Parathyroid adenoma (tissue), 2 donors: Measurements from ENCODE around the gene RLN2.
"Not testable (repeated sequence)": the region's sequence is repeated elsewhere in the genome, so short reads cannot be mapped to it uniquely, and the experiment has no call there.

ENCODE experiments used
- H2AFZ ChIP-seq: fragments of 300-600 bp; sonication (generic); one replicate; pipeline ENCODE4 v1.7.0; 2017; ENCODE audit warnings: antibody characterized with exemption, mild to moderate bottlenecking
- H3K27ac ChIP-seq: fragments of 300-600 bp; sonication (generic); one replicate; pipeline ENCODE4 v1.7.0; 2017
- H3K27me3 ChIP-seq: fragments of 300-600 bp; sonication (generic); one replicate; pipeline ENCODE4 v1.7.0; 2017; ENCODE audit warnings: low read length; ENCODE audit not compliant: control insufficient read depth, insufficient read depth
- H3K36me3 ChIP-seq: fragments of 300-600 bp; sonication (generic); one replicate; pipeline ENCODE4 v1.7.0; 2017; ENCODE audit warnings: low read length; ENCODE audit not compliant: control insufficient read depth, insufficient read depth
- H3K4me1 ChIP-seq: fragments of 300-600 bp; sonication (generic); one replicate; pipeline ENCODE4 v1.7.0; 2017; ENCODE audit warnings: control low read depth
- H3K4me2 ChIP-seq: fragments of 300-600 bp; sonication (generic); one replicate; pipeline ENCODE4 v1.7.0; 2017; ENCODE audit warnings: low read length
- H3K4me3 ChIP-seq: fragments of 300-600 bp; sonication (generic); one replicate; pipeline ENCODE4 v1.7.0; 2017; ENCODE audit warnings: low read depth, low read length
- H3K79me2 ChIP-seq: fragments of 300-600 bp; sonication (generic); one replicate; pipeline ENCODE4 v1.7.0; 2017; ENCODE audit warnings: control low read depth
- H3K9ac ChIP-seq: fragments of 300-600 bp; sonication (generic); one replicate; pipeline ENCODE4 v1.7.0; 2017; ENCODE audit warnings: mild to moderate bottlenecking
- H3K9me3 ChIP-seq: fragments of 300-600 bp; sonication (generic); one replicate; pipeline ENCODE4 v1.7.0; 2017; ENCODE audit warnings: low read length; ENCODE audit not compliant: control insufficient read depth
- TF ChIP-seq, protein P1 (sequence below): fragments of 300-600 bp; sonication (generic); IDR thresholded peaks from one replicate; pipeline ENCODE4 v1.7.0; 2017; ENCODE audit warnings: antibody characterized with exemption, mild to moderate bottlenecking
- donor health status: primary hyperparathyroidism.

RLN2 gene, protein sequence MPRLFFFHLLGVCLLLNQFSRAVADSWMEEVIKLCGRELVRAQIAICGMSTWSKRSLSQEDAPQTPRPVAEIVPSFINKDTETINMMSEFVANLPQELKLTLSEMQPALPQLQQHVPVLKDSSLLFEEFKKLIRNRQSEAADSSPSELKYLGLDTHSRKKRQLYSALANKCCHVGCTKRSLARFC

DNA sequence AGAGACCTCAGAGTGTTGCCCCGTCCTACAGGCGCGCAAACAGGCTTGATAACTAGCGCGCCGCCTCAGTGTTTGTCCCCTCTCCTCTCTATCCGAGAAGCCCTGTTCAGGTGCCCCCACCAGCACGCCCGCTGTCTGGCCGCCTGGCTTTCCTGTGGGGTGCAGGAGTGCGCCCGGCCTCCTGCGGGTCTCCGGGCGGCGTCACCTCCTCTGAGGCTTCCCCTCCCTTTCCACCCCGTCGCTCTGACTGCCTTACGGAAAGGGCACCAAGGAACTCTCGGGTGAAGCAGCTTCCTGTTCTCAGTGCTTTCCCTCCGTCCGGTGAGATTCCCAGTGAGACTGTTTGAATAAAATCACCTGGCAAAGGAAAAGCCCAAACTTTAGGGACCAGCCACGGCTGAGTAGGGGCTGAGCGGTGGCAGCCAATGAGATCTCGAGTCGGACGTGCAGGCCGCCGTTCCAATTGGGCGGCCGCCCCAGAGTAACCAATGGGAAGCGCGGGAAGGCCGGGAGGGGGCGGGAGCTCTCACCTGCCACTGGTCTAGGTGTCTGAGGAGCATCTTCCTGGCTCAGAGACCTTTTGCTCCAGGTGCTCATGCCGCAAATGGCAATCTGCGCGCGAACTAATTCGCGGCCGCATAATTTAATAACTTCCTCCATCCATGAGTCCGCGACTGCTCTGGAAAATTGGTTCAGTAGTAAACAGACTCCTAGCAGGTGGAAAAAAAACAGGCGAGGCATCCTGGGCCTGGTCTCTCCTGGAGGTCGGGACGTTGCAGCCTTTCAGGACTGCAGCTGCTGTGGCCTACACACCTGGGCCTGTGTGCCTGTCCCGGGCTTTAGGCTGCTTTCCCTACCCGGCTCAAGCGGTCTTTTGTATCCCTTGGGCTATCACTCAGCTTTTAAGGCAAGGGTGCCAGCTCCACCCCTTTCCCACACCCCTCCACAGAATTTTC lies at the start of gene RLN2:
RLN2 (minus strand) TSS at position 877 of the 956 bp plus-strand sequence; CDS start at position 741, 136 bp downstream.
- H3K4me2 ChIP-seq, H3K9ac ChIP-seq, H3K27me3 ChIP-seq, H3K4me1 ChIP-seq, H3K4me3 ChIP-seq, H3K27ac ChIP-seq, H3K79me2 ChIP-seq, H3K9me3 ChIP-seq, H3K36me3 ChIP-seq: not testable (repeated sequence)
- H2AFZ ChIP-seq: peak within 1 kb of the TSS; percentile 42

DNA sequence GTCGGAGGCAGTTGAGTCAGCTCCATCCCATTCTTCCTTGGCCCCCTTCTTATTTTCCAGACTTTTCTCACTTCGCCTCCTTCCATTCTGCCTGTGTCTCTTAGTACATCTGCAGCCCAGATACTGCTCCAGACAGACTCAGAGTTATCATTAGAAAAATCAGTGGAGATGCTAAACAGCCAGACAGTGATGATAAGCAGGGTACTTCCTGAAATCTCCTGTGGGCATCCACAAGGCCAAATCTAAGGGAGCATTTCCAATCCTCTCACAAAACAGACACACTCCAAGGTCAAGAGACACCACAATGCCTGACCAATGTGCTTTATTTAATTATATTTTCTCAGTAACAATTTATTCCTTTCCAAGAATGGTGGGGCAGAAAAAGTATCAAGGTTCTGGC lies 49.7 kb upstream of the RLN2 start:
- Histone ChIP-seq H3K9ac (no peak overlapping the region), H3K36me3 (no peaks in the 10 kb centered on the region), H3K4me2 (no peak overlapping the region), H3K79me2 (no peaks in the 10 kb centered on the region), H2AFZ (no peak overlapping the region), H3K4me3 (no peak overlapping the region), H3K27me3 (no peaks in the 10 kb centered on the region), H3K27ac (no peak overlapping the region), H3K4me1 (peaks cover 3% of the 10 kb centered on the region), H3K9me3 (no peaks in the 10 kb centered on the region)
- TF ChIP-seq, protein P1, sequence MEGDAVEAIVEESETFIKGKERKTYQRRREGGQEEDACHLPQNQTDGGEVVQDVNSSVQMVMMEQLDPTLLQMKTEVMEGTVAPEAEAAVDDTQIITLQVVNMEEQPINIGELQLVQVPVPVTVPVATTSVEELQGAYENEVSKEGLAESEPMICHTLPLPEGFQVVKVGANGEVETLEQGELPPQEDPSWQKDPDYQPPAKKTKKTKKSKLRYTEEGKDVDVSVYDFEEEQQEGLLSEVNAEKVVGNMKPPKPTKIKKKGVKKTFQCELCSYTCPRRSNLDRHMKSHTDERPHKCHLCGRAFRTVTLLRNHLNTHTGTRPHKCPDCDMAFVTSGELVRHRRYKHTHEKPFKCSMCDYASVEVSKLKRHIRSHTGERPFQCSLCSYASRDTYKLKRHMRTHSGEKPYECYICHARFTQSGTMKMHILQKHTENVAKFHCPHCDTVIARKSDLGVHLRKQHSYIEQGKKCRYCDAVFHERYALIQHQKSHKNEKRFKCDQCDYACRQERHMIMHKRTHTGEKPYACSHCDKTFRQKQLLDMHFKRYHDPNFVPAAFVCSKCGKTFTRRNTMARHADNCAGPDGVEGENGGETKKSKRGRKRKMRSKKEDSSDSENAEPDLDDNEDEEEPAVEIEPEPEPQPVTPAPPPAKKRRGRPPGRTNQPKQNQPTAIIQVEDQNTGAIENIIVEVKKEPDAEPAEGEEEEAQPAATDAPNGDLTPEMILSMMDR: no peak

DNA sequence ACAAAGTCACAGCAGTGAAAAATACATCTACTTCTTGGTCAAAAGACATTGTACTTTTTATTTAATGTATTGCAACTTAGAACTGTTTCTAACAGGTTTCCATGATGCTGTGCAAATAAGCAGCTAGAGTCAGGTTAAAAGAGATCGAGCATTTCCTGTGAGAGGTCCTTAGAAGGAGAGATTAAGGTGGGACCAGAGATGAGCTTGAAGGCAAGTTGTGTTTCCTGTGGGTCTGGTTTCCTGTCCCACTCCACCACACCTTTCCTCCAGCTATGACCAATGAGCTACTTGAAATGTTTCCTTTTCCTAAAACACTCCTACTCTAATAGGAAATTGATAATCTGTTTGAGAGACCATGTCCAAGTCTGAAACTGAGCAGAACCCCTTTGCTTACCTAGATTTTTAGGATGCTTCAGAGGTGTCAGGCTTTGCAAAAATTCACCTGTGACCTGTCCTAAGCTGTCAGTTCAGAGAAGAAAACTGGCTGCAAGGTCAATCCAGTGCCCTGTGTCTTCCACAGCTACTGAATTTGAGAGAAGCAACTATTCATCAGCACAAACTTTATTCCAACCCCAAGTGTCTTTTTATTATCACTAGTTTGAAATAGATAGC lies 48.2 kb upstream of the RLN2 start:
- H3K4me1 ChIP-seq: peaks cover 3% of the 10 kb centered on the region
- no peaks in the 10 kb centered on the region for H3K79me2 ChIP-seq
- no peak overlapping the region for H3K4me2 ChIP-seq
- H3K36me3 ChIP-seq: no peaks in the 10 kb centered on the region
- TF ChIP-seq, protein P1: no peak
- H3K9ac ChIP-seq: no peak overlapping the region
- no peaks in the 10 kb centered on the region for H3K27me3 ChIP-seq
- no peak overlapping the region for H2AFZ ChIP-seq
- no peaks in the 10 kb centered on the region for H3K9me3 ChIP-seq
- H3K27ac ChIP-seq: no peak overlapping the region
- H3K4me3 ChIP-seq: no peak overlapping the region

DNA sequence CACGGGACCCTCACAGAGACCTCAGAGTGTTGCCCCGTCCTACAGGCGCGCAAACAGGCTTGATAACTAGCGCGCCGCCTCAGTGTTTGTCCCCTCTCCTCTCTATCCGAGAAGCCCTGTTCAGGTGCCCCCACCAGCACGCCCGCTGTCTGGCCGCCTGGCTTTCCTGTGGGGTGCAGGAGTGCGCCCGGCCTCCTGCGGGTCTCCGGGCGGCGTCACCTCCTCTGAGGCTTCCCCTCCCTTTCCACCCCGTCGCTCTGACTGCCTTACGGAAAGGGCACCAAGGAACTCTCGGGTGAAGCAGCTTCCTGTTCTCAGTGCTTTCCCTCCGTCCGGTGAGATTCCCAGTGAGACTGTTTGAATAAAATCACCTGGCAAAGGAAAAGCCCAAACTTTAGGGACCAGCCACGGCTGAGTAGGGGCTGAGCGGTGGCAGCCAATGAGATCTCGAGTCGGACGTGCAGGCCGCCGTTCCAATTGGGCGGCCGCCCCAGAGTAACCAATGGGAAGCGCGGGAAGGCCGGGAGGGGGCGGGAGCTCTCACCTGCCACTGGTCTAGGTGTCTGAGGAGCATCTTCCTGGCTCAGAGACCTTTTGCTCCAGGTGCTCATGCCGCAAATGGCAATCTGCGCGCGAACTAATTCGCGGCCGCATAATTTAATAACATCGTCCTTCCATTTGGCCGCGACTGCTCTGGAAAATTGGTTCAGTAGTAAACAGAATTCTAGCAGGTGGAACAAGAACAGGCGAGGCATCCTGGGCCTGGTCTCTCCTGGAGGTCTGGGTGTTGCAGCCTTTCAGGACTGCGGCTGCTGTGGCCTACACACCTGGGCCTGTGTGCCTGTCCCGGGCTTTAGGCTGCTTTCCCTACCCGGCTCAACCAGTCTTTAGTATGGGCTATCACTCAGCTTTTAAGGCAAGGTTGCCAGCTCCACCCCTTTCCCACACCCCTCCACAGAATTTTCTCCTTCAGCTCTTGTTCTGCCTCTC lies 34.8 kb upstream of the RLN2 start, which contains the start of gene RLN1:
RLN1 (minus strand) TSS at position 885 of the 990 bp plus-strand sequence; CDS start at position 755, 130 bp downstream.
- not testable (repeated sequence) for H3K4me2 ChIP-seq, H3K4me3 ChIP-seq, H3K79me2 ChIP-seq, H3K27me3 ChIP-seq, H3K9me3 ChIP-seq, H3K36me3 ChIP-seq, H3K9ac ChIP-seq, H3K4me1 ChIP-seq
- peak within 1 kb of the TSS; percentile 74 for H2AFZ ChIP-seq
- peak within 1 kb of the TSS; percentile 64 for H3K27ac ChIP-seq

GRCh38 chr9:5336688-5337087 lies 32.2 kb upstream of the RLN2 start:
- Histone ChIP-seq H3K27me3 (no peaks in the 10 kb centered on the region), H2AFZ (no peak overlapping the region), H3K9me3 (no peaks in the 10 kb centered on the region), H3K4me2 (no peak overlapping the region), H3K4me1 (no peaks in the 10 kb centered on the region), H3K79me2 (no peaks in the 10 kb centered on the region), H3K36me3 (no peaks in the 10 kb centered on the region), H3K27ac (no peak overlapping the region), H3K4me3 (no peak overlapping the region), H3K9ac (no peak overlapping the region)
- TF ChIP-seq, protein P1: no peak

DNA sequence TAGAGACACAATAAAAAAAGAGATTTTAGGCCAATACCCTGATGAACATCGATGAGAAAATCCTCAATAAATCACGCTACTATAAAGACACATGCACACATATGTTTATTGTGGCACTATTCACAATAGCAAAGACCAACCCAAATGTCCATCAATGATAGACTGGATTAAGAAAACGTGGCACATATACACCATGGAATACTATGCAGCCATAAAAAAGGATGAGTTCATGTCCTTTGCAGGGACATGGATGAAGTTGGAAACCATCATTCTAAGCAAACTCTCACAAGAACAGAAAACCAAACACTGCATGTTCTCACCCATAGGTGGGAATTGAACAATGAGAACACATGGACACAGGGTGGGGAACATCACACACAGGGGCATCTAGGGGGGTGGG lies 26.8 kb upstream of the RLN2 start:
- not testable (repeated sequence) for H3K27me3 ChIP-seq, H3K4me2 ChIP-seq, H3K9ac ChIP-seq, H3K4me3 ChIP-seq, H2AFZ ChIP-seq, H3K27ac ChIP-seq, H3K36me3 ChIP-seq, H3K79me2 ChIP-seq, H3K9me3 ChIP-seq, H3K4me1 ChIP-seq
